Measurements from ENCODE around the gene HPGD. TPM values are rescaled to one million over a fixed set of nuclear protein-coding genes. Genes with fewer than 3 reads are reported as not detected.

The HPGD gene
- total RNA-seq, 2 experiments from 2014 or later = 9.3 to 10.4 TPM

- POLR2A ChIA-PET = no interaction called here
- CTCF ChIA-PET = no interaction called here
- H3K27me3 Mint-ChIP-seq = no peaks in the 10 kb centered on the region
- H3K4me3 Mint-ChIP-seq = no peak overlapping the region
- H3K36me3 Mint-ChIP-seq (ENCODE audit: low read depth) = no peaks in the 10 kb centered on the region
- intact Hi-C loops (cut with DNase I, micrococcal nuclease) = no loop called here
- H3K9me3 Mint-ChIP-seq = no peaks in the 10 kb centered on the region
- no peaks in the 10 kb centered on the region for H3K36me3 ChIP-seq (ENCODE audit: insufficient read depth, low read length)
- H3K27ac ChIP-seq (ENCODE audit: low read depth in 1 of 2, low read length in 2 of 2) = no peak overlapping the region
- no peaks in the 10 kb centered on the region for H3K4me1 ChIP-seq (ENCODE audit: insufficient read depth, low read length)
- no peaks in the 10 kb centered on the region for H3K27me3 ChIP-seq (ENCODE audit: control insufficient read depth in 1 of 2, insufficient read depth in 2 of 2, low read length in 2 of 2)
- DNase-seq = no peak
- ATAC-seq (ENCODE audit: poor library complexity) = no peak
- no peak for TF ChIP-seq CTCF (IDR thresholded peaks at IDR 0.05)
- no peaks in the 10 kb centered on the region for H3K4me1 Mint-ChIP-seq (ENCODE audit: low read depth)
- no peaks in the 10 kb centered on the region for H3K9me3 ChIP-seq (ENCODE audit: control insufficient read depth in 1 of 2, insufficient read depth in 1 of 2, low read length in 2 of 2)
- no peak overlapping the region for H3K4me3 ChIP-seq (ENCODE audit: low read length)
- no peak overlapping the region for H3K27ac Mint-ChIP-seq
Observed at GRCh38 chr4:174475528-174475927, 46.8 kb downstream of the HPGD start.

- H3K27ac Mint-ChIP-seq = no peak overlapping the region
- Histone ChIP-seq H3K4me3 (ENCODE audit: low read length) (no peak overlapping the region), H3K27me3 (ENCODE audit: control insufficient read depth in 1 of 2, insufficient read depth in 2 of 2, low read length in 2 of 2) (no peaks in the 10 kb centered on the region), H3K4me1 (ENCODE audit: insufficient read depth, low read length) (no peaks in the 10 kb centered on the region), H3K36me3 (ENCODE audit: insufficient read depth, low read length) (no peaks in the 10 kb centered on the region), H3K9me3 (ENCODE audit: control insufficient read depth in 1 of 2, insufficient read depth in 1 of 2, low read length in 2 of 2) (no peaks in the 10 kb centered on the region), H3K27ac (ENCODE audit: low read depth in 1 of 2, low read length in 2 of 2) (no peak overlapping the region)
- intact Hi-C loops (cut with DNase I, micrococcal nuclease) = no loop called here
- no peak for DNase-seq
- ChIA-PET POLR2A (no interaction called here), CTCF (no interaction called here)
- H3K4me1 Mint-ChIP-seq (ENCODE audit: low read depth) = no peaks in the 10 kb centered on the region
- no peaks in the 10 kb centered on the region for H3K9me3 Mint-ChIP-seq
- TF ChIP-seq CTCF (IDR thresholded peaks at IDR 0.05) = no peak
- ATAC-seq (ENCODE audit: poor library complexity) = no peak
- H3K27me3 Mint-ChIP-seq = no peaks in the 10 kb centered on the region
- no peak overlapping the region for H3K4me3 Mint-ChIP-seq
- H3K36me3 Mint-ChIP-seq (ENCODE audit: low read depth) = no peaks in the 10 kb centered on the region
Observed at GRCh38 chr4:174474457-174475075, 47.7 kb downstream of the HPGD start.

GRCh38 chr4:174467107-174467506 is 55.2 kb downstream of the HPGD start:
- Mint-ChIP-seq H3K4me3 (no peak overlapping the region), H3K36me3 (ENCODE audit: low read depth) (no peaks in the 10 kb centered on the region), H3K27me3 (no peaks in the 10 kb centered on the region), H3K9me3 (peaks cover 6% of the 10 kb centered on the region), H3K4me1 (ENCODE audit: low read depth) (no peaks in the 10 kb centered on the region), H3K27ac (no peak overlapping the region)
- Histone ChIP-seq H3K27ac (ENCODE audit: low read depth in 1 of 2, low read length in 2 of 2) (no peak overlapping the region), H3K4me1 (ENCODE audit: insufficient read depth, low read length) (no peaks in the 10 kb centered on the region), H3K4me3 (ENCODE audit: low read length) (no peak overlapping the region), H3K9me3 (ENCODE audit: control insufficient read depth in 1 of 2, insufficient read depth in 1 of 2, low read length in 2 of 2) (peaks cover 0 to 5% of the 10 kb centered on the region in 2 experiments), H3K36me3 (ENCODE audit: insufficient read depth, low read length) (no peaks in the 10 kb centered on the region), H3K27me3 (ENCODE audit: control insufficient read depth in 1 of 2, insufficient read depth in 2 of 2, low read length in 2 of 2) (no peaks in the 10 kb centered on the region)
- ATAC-seq (ENCODE audit: poor library complexity) = no peak
- POLR2A ChIA-PET = no interaction called here
- no peak for DNase-seq
- intact Hi-C loops (cut with DNase I, micrococcal nuclease) = no loop called here
- CTCF ChIA-PET = interaction anchor here (0.8 kb wide), 1 partner anchor 10 kb away, joined by 3 read pairs; no protein-coding TSS in a partner anchor
- no peak for TF ChIP-seq CTCF (IDR thresholded peaks at IDR 0.05)
